NCI-H446 (cell line): ENCODE data around the gene HLA-B.

Source experiments
- DNase-seq, 2 experiments: peaks; one replicate each; lab custom pipeline; 2025; lab: John Stamatoyannopoulos, UW

Gene HLA-B

DNA sequence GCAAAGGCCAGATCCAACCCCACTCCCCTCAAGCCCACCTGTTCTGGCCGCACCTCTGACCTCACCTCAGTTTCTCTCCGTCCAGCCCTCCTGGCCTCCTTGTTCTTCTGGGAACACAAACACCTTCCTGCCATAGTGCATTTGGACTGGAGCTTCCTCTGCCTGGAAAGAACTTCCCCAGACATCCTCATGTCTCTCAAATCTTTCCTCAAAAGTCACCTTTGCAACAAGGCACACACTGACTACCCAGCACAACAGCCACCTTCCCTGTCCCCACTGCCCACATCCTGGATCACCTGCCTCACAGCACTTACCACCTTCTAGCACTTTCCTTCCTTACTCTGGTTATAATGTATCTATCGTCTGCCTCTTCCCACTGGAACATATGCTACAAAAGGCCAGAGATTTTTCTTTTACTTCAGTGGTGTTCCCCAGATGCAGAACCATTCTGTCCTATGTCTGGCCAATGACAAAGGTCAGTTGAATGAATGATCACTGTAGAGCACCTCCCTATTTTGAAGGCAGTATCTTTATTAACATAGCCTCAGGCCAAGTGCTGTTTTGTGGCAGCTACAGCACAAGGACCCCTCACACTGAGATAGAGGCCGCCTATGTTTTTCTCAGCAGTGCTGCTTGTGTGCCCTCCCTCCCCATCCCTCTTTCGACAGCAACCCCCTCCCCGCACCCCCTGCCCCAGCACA is 4.1 kb downstream of the HLA-B start:
- DNase-seq: no peak

GRCh38 chr6:31352310-31352682 is 4.7 kb downstream of the HLA-B start:
- DNase-seq: no peak

DNA sequence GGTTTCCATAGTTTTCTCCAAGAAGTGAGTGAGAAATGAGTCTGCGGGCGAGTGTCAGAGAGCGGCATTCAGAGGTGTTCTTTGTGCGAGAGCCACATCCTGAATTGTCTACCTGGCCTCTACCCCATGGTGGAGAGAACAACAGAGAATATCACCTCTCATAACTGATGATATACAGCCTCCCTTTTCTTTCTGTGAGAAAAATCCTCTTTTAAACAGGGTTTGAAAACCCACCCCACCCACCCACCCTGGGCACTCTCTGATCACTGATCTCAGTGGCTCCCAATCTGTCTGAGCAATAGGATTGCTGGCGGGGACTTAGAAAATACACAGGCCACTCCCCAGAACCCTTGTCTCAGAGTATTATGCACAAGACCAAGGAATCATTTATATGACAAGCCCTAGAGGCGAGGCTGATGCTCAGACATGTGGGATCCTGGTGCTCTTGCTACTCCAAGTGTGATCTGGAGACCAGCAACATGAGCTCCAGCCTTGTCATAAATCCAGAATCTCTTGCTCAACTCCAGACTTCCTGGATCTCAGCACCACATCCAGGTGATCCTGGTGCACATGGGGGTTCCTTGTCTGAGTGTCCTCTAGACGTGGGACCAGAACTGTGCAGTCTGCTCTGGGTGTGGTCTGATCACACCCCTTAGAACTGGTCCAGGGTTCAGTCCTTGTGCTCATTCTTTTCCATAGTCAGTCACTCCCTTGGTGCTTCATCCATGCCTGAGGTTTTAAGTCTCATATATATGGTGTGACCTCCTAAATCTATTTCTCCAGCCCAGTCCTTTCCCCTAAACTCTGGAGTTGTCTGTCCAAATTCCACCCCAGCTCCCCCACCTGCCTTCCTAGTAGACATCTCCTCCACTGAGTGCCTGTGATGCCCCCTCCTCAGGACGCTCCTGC is 5.3 kb downstream of the HLA-B start:
- no peak for DNase-seq

GRCh38 chr6:31351033-31351380 is 6.0 kb downstream of the HLA-B start:
- DNase-seq: no peak

GRCh38 chr6:31350196-31351032 is 6.6 kb downstream of the HLA-B start:
- DNase-seq: no peak

GRCh38 chr6:31349301-31349700 is 7.7 kb downstream of the HLA-B start:
- DNase-seq: no peak

DNA sequence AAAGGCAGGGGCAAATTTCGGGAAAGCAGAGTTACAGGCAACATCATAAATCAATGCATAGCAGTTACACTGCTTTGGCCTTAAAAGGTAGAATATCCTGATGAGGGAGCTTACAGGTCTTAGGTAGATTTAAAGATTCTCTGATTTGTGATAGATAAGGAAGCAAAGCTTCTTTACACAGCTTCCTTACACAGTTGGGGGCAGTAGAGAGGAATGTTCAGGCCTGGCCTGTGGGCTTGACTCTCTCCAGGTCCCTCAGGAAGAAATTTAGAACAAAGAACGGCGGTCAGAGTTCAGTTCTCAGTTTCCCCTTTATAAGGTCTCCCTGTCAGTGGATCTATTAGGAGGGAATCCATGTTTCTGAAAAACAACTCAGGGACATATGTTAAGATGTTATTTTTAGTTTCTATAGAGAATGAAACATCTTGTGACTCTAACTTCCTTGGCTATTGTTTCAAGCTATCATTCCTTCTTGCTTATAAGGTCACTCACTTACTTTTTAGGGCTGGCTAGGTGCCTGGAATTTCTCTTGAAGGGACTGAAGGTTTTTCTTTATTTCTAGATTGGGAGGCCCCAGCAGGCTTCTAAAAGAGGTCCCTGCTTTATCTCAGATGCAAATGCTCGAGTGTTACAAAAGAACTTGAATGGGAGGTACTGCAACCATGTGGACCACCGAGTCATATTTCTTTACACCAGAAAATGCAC is 11.8 kb downstream of the HLA-B start:
- no peak for DNase-seq

GRCh38 chr6:31340228-31340627 is 16.8 kb downstream of the HLA-B start:
- DNase-seq: no peak

- DNase-seq: no peak
Measured at GRCh38 chr6:31339210-31339609, 17.8 kb downstream of the HLA-B start.

DNA sequence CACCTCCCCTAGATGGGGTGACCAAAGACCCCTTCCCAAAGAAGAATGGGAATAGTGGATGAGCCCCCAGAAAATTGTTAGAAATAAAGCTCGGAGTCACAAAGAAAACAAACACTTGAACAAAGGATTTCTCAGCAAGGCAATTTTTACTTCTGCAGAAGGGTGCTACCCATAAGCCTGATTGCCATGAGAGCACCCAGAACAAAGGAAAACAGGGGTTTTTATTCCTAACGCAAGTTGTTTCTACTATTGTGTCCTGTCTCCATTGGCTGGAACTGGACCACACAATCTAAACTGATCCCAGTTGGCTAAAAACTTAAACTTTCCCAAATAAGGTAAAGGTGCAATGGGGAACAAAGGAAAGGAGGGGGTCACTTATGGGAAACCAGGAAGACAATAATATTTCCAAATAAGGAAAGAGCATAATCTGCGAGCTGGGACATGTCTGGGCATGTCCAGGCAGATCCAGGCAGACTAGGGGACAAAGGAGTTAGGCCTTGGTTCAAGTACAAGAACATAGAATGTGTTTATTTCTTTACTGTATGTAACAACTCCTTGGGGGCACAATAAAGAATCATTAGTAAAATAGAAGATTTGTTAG is 20.0 kb downstream of the HLA-B start:
- DNase-seq: no peak

GRCh38 chr6:31332637-31333602 is 24.1 kb downstream of the HLA-B start:
- no peak for DNase-seq

- no peak for DNase-seq
Measured at GRCh38 chr6:31328355-31328960, 28.5 kb downstream of the HLA-B start.

- DNase-seq: no peak
Measured at GRCh38 chr6:31321820-31322219, 35.2 kb downstream of the HLA-B start.

DNA sequence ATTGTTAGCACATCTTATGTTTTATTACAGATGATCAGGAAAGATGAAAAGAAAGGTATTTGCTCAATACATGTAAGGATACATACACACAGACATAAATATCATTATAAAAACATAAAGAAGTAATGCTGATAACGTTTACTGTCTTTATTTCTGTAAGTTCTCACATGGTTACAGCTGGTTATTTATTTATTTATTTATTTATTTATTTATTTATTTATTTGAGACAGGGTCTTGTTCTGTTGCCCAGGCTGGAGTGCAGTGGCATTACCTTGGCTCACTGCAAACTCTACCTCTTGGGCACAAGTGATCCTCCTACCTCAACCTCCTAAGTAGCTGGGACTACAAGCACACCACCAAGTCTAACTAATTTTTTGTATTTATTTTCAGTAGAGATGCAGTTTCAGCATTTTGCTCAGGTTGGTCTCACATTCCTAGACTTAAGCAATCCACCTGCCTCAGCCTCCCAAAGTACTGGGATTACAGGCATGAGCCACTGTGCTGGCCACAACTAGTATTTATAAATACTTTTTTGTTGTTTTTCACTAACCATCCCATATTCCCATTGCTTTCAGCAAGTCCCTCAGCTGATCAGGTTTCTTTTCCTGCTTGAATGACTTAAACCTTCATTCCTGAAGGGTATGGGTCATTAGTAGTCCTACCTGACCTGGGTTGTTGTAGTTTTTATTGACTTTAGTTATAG is 35.8 kb downstream of the HLA-B start:
- DNase-seq: no peak

- DNase-seq: no peak
Measured at GRCh38 chr6:31317036-31317435, 39.9 kb downstream of the HLA-B start.

GRCh38 chr6:31309641-31310040 is 47.3 kb downstream of the HLA-B start:
- no peak for DNase-seq

- DNase-seq: no peak
Measured at GRCh38 chr6:31308845-31309175, 48.2 kb downstream of the HLA-B start.

DNA sequence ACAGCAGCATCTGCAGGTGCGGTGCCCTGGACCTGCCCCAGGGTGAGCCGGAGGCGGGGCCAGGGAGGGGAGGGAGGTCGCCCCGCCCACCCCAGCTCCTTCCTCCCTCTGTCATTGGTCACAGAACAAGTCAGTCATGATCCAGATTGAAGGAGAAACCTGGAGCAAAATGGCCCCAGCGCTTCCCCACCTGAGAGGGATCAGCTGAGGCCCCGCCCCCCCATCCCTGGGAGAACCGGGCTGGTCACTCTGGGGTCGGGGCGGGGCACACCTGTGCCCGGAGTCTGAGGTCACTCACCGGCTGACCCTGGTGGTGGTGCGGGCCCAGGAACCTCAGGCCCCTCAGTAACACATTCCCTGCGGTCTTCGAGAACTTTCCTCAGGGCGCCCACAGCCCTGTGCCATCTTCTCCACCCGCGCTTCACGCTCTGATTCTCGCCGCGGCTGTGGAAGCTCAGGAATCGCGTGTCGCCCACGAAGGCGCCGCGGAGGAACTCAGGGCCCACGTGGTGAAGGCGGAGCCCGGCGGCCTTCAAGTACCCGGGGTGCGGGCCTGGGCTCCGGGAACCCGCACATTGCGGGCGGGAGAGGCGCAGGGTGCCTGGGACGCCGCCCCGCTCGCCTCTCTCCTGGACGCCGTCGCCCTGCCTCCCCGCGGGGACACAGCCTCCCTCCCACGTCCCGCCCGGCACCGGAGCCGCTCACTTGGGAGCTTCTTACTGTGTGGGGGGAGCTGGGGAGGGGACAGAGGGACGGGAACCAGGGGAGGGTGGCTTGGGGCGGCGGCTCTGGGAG is 48.7 kb downstream of the HLA-B start:
- no peak for DNase-seq

- no peak for DNase-seq
Measured at GRCh38 chr6:31307669-31308049, 49.3 kb downstream of the HLA-B start.
